NK-92 treated with Interleukin-12 subunit alpha and Interleukin-12 subunit beta, amount 100 ng/mL, for 24 hours (cell line): ENCODE data around the gene GABPA.
"Not testable (repeated sequence)": the region's sequence is repeated elsewhere in the genome, so short reads cannot be mapped to it uniquely, and the experiment has no call there.

Experiments used
- DNase-seq: peaks from one replicate; lab custom pipeline; 2025; lab: John Stamatoyannopoulos, UW

Gene GABPA

GRCh38 chr21:25734904-25735645, at the start of gene GABPA, which contains the start of gene ATP5PF:
Gene GABPA, plus strand, starts transcription at chr21:25734972. Its CDS starts 6,627 bp downstream, at chr21:25741599.
Gene ATP5PF, minus strand, starts transcription at chr21:25734904. Its CDS starts 5,110 bp downstream, at chr21:25729794.
- peak; percentile 94 for DNase-seq

- no peak for DNase-seq
Observed at GRCh38 chr21:25687787-25688186, 47.0 kb upstream of the GABPA start.

GRCh38 chr21:25688275-25689155, 46.3 kb upstream of the GABPA start:
- DNase-seq: no peak

GRCh38 chr21:25689226-25689625, 45.5 kb upstream of the GABPA start:
- no peak for DNase-seq

- DNase-seq: no peak
Observed at GRCh38 chr21:25691976-25692375, 42.8 kb upstream of the GABPA start.

- DNase-seq: not testable (repeated sequence)
Observed at GRCh38 chr21:25695461-25695860, 39.3 kb upstream of the GABPA start.

GRCh38 chr21:25700741-25701140, 34.0 kb upstream of the GABPA start:
- DNase-seq: no peak

GRCh38 chr21:25701529-25701928, 33.2 kb upstream of the GABPA start:
- no peak for DNase-seq

GRCh38 chr21:25708467-25709065, 26.2 kb upstream of the GABPA start:
- peak; percentile 9 for DNase-seq

- DNase-seq: no peak
Observed at GRCh38 chr21:25709684-25710265, 25.0 kb upstream of the GABPA start.

- DNase-seq: no peak
Observed at GRCh38 chr21:25710550-25710949, 24.2 kb upstream of the GABPA start.

- DNase-seq: not testable (repeated sequence)
Observed at GRCh38 chr21:25714066-25714465, 20.7 kb upstream of the GABPA start.

GRCh38 chr21:25717491-25718147, 17.2 kb upstream of the GABPA start:
- DNase-seq: no peak

- no peak for DNase-seq
Observed at GRCh38 chr21:25721987-25722386, 12.8 kb upstream of the GABPA start.

- no peak for DNase-seq
Observed at GRCh38 chr21:25722631-25723030, 12.1 kb upstream of the GABPA start.

GRCh38 chr21:25732091-25732760, 2.5 kb upstream of the GABPA start:
- no peak for DNase-seq

- peak; percentile 35 for DNase-seq
Observed at GRCh38 chr21:25733859-25734653, 716 bp upstream of the GABPA start.

GRCh38 chr21:25734654-25734903, 193 bp upstream of the GABPA start:
- DNase-seq: no peak

- peak; percentile 71 for DNase-seq
Observed at GRCh38 chr21:25735646-25736597, 1.1 kb downstream of the GABPA start.
